Peyer's patch (tissue), 4 donors: ENCODE data around the gene SP9.
"Not testable (repeated sequence)": the region's sequence is repeated elsewhere in the genome, so short reads cannot be mapped to it uniquely, and the experiment has no call there.

Experiments
- CTCF ChIP-seq, 6 experiments: fragments of 450-650 bp in 4 of 6; fragments of 200-600 bp in 2 of 6; sonication (generic) in 1 of 6; IDR thresholded peaks; one replicate each; pipeline ENCODE4 v1.5.1; 2017 to 2019; ENCODE audit warnings: antibody characterized with exemption in 6 of 6, mild to moderate bottlenecking in 3 of 6, moderate library complexity in 1 of 6
- POLR2A ChIP-seq, 2 donors: fragments of 450-650 bp; IDR thresholded peaks; one replicate each; pipeline ENCODE4 v1.5.1; 2017; ENCODE audit warnings: antibody characterized with exemption in 2 of 2, mild to moderate bottlenecking in 2 of 2, moderate library complexity in 2 of 2

- TF ChIP-seq CTCF, POLR2A (IDR thresholded peaks at IDR 0.05): not testable (repeated sequence)
These were observed 24.9 kb downstream of the SP9 start for GRCh38 chr2:174359663-174360062.
